ENCODE data around the gene TNNC2.

GRCh38 chr20:45835825-45836224 lies 8.7 kb upstream of the TNNC2 start:
- no peak for TF ChIP-seq CTCF (IDR thresholded peaks at IDR 0.05; ENCODE audit: low read length)
- TF ChIP-seq EZH2 (IDR thresholded peaks at IDR 0.05; ENCODE audit: borderline replicate concordance, low read length), result no peak
